Hepatocyte (in vitro differentiated cells): ENCODE results near the gene KCNQ1. TPM values are rescaled to one million over a fixed set of nuclear protein-coding genes. Genes with fewer than 3 reads are reported as not detected.

ENCODE experiments used
- DNase-seq: peaks from one replicate; pipeline ENCODE4 v3.0.0-alpha.2; 2016; ENCODE audit warnings: low spot score
- H2AFZ ChIP-seq: fragments of 200-600 bp; sonication (generic); 2 replicates; pipeline ENCODE4 v1.6.0; 2016; ENCODE audit warnings: antibody characterized with exemption, mild to moderate bottlenecking
- H3K27ac ChIP-seq: fragments of 200-600 bp; sonication (generic); 2 replicates; pipeline ENCODE4 v1.5.1; 2016; ENCODE audit warnings: mild to moderate bottlenecking
- H3K27me3 ChIP-seq: fragments of 200-600 bp; sonication (generic); 2 replicates; pipeline ENCODE4 v1.6.1; 2016
- H3K36me3 ChIP-seq: fragments of 200-600 bp; sonication (generic); replicated peaks from 2 replicates; pipeline ENCODE4 v1.5.1; 2016; ENCODE audit warnings: low read depth; ENCODE audit not compliant: insufficient read depth
- H3K4me1 ChIP-seq: fragments of 200-600 bp; sonication (generic); 2 replicates; pipeline ENCODE4 v1.5.1; 2016; ENCODE audit warnings: mild to moderate bottlenecking, moderate library complexity; ENCODE audit not compliant: insufficient read depth
- H3K4me2 ChIP-seq: fragments of 200-600 bp; sonication (generic); 2 replicates; pipeline ENCODE4 v1.6.0; 2016
- H3K4me3 ChIP-seq: fragments of 200-600 bp; sonication (generic); 2 replicates; pipeline ENCODE4 v1.5.1; 2016; ENCODE audit warnings: mild to moderate bottlenecking
- H3K79me2 ChIP-seq: fragments of 200-600 bp; sonication (generic); 2 replicates; pipeline ENCODE4 v1.6.0; 2017; ENCODE audit warnings: mild to moderate bottlenecking
- H3K9me2 ChIP-seq: fragments of 200-600 bp; sonication (generic); replicated peaks from 2 replicates; pipeline ENCODE4 v1.6.0; 2017; ENCODE audit warnings: mild to moderate bottlenecking; ENCODE audit not compliant: insufficient read depth
- H3K9me3 ChIP-seq: fragments of 200-600 bp; sonication (generic); 2 replicates; pipeline ENCODE4 v1.5.1; 2016; ENCODE audit warnings: low read depth, mild to moderate bottlenecking
- H4K20me1 ChIP-seq: fragments of 200-600 bp; sonication (generic); 2 replicates; pipeline ENCODE4 v1.6.0; 2016; ENCODE audit warnings: mild to moderate bottlenecking; ENCODE audit not compliant: insufficient read depth, poor library complexity, severe bottlenecking
- CTCF ChIP-seq: fragments of 200-600 bp; sonication (generic); IDR thresholded peaks from 2 replicates; pipeline ENCODE4 v1.5.1; 2016; ENCODE audit warnings: antibody characterized with exemption, mild to moderate bottlenecking; ENCODE audit not compliant: poor library complexity
- EZH2 ChIP-seq: fragments of 200-600 bp; sonication (generic); IDR thresholded peaks from 2 replicates; pipeline ENCODE4 v1.6.1; 2016; ENCODE audit warnings: antibody characterized with exemption, mild to moderate bottlenecking, borderline replicate concordance
- EZH2phosphoT487 ChIP-seq: fragments of 200-600 bp; sonication (generic); IDR thresholded peaks from one replicate; pipeline ENCODE4 v1.6.1; 2018; ENCODE audit warnings: antibody characterized with exemption, mild to moderate bottlenecking, low read depth, moderate library complexity; ENCODE audit not compliant: unreplicated experiment, severe bottlenecking
- WGBS: methylation state at CpG from one replicate; pipeline ENCODE4 v1.1.6; 2016; ENCODE audit warnings: low lambda C conversion rate; ENCODE audit errors: missing lambda C conversion rate; 5-methylcytosine and 5-hydroxymethylcytosine counted together
- polyA plus RNA-seq: library from polyadenylated mRNA; unstranded; fragments of >200 nt; fragmentation: Nextera tagmentation; extraction: Ambion mirVana; gene quantifications from 2 replicates; pipeline ENCODE4 v1.2.1, GENCODE V29; 2016
- total RNA-seq: library from RNA; depleted of rRNA; stranded (reverse); fragments of >200 nt; gene quantifications from 2 replicates; pipeline ENCODE4 v1.2.3, GENCODE V29; 2014

The KCNQ1 gene
- total and polyA plus RNA-seq, 2 experiments from 2014 or later = 1.8 to 6.4 TPM

GRCh38 chr11:2662024-2662312 lies 217.2 kb downstream of the KCNQ1 start:
- no peaks in the 10 kb centered on the region for H4K20me1 ChIP-seq
- H3K4me1 ChIP-seq = peaks cover 12% of the 10 kb centered on the region
- DNase-seq = no peak
- no peak overlapping the region for H3K4me3 ChIP-seq
- no peak overlapping the region for H2AFZ ChIP-seq
- no peaks in the 10 kb centered on the region for H3K9me2 ChIP-seq
- TF ChIP-seq EZH2 (no peak), EZH2phosphoT487 (no peak), CTCF (no peak)
- H3K27me3 ChIP-seq = no peaks in the 10 kb centered on the region
- H3K36me3 ChIP-seq = no peaks in the 10 kb centered on the region
- peaks cover 8% of the 10 kb centered on the region for H3K79me2 ChIP-seq
- H3K4me2 ChIP-seq = no peak overlapping the region
- peaks cover 22% of the 10 kb centered on the region for H3K9me3 ChIP-seq
- 95% methylated on average over 4 of the region's 5 CpGs for WGBS
- H3K27ac ChIP-seq = no peak overlapping the region

GRCh38 chr11:2662430-2663299 lies 217.9 kb downstream of the KCNQ1 start:
- no peaks in the 10 kb centered on the region for H3K9me2 ChIP-seq
- H3K36me3 ChIP-seq = no peaks in the 10 kb centered on the region
- H3K27me3 ChIP-seq = no peaks in the 10 kb centered on the region
- H3K4me3 ChIP-seq = no peak overlapping the region
- no peak overlapping the region for H3K27ac ChIP-seq
- no peak overlapping the region for H2AFZ ChIP-seq
- 95% methylated on average over 19 of the region's 19 CpGs for WGBS
- DNase-seq = no peak
- peaks cover 16% of the 10 kb centered on the region for H3K4me1 ChIP-seq
- no peak for TF ChIP-seq EZH2phosphoT487
- TF ChIP-seq EZH2 = no peak
- TF ChIP-seq CTCF = no peak
- peaks cover 22% of the 10 kb centered on the region for H3K9me3 ChIP-seq
- H4K20me1 ChIP-seq = no peaks in the 10 kb centered on the region
- H3K4me2 ChIP-seq = no peak overlapping the region
- peaks cover 10% of the 10 kb centered on the region for H3K79me2 ChIP-seq

GRCh38 chr11:2663506-2663905 lies 218.7 kb downstream of the KCNQ1 start:
- TF ChIP-seq EZH2phosphoT487 (no peak), EZH2 (no peak), CTCF (no peak)
- Histone ChIP-seq H3K4me2 (no peak overlapping the region), H3K9me2 (no peaks in the 10 kb centered on the region), H3K4me3 (no peak overlapping the region), H3K27ac (no peak overlapping the region), H3K4me1 (peaks cover 19% of the 10 kb centered on the region), H2AFZ (no peak overlapping the region), H3K36me3 (no peaks in the 10 kb centered on the region), H4K20me1 (peaks cover 5% of the 10 kb centered on the region), H3K79me2 (peaks cover 18% of the 10 kb centered on the region), H3K27me3 (no peaks in the 10 kb centered on the region), H3K9me3 (peaks cover 22% of the 10 kb centered on the region)
- DNase-seq = no peak
- WGBS = 98% methylated on average over 2 of the region's 2 CpGs

- no peaks in the 10 kb centered on the region for H3K36me3 ChIP-seq
- DNase-seq = no peak
- peaks cover 22% of the 10 kb centered on the region for H3K79me2 ChIP-seq
- H3K4me1 ChIP-seq = peaks cover 19% of the 10 kb centered on the region
- no peaks in the 10 kb centered on the region for H3K27me3 ChIP-seq
- no peak overlapping the region for H3K4me3 ChIP-seq
- H3K9me2 ChIP-seq = no peaks in the 10 kb centered on the region
- H3K9me3 ChIP-seq = peaks cover 21% of the 10 kb centered on the region
- TF ChIP-seq CTCF (no peak), EZH2phosphoT487 (no peak), EZH2 (no peak)
- H3K4me2 ChIP-seq = no peak overlapping the region
- peaks cover 7% of the 10 kb centered on the region for H4K20me1 ChIP-seq
- H3K27ac ChIP-seq = no peak overlapping the region
- no peak overlapping the region for H2AFZ ChIP-seq
Measured at GRCh38 chr11:2663915-2664314, 219.1 kb downstream of the KCNQ1 start.
